ENCODE measurements around the gene UTS2R.

UTS2R gene

GRCh38 chr17:82390015-82390859, 18.7 kb downstream of the UTS2R start:
- DNase-seq, result no peak

GRCh38 chr17:82390860-82391435, 19.4 kb downstream of the UTS2R start:
- DNase-seq, result no peak

GRCh38 chr17:82391496-82392066, 20.0 kb downstream of the UTS2R start:
- DNase-seq, result no peak

GRCh38 chr17:82392209-82392920, 20.8 kb downstream of the UTS2R start:
- no peak for DNase-seq

GRCh38 chr17:82392941-82393340, 21.4 kb downstream of the UTS2R start:
- no peak for DNase-seq

GRCh38 chr17:82394278-82394677, 22.7 kb downstream of the UTS2R start:
- no peak for DNase-seq

GRCh38 chr17:82396601-82397435, 25.3 kb downstream of the UTS2R start:
- DNase-seq, result no peak

GRCh38 chr17:82397449-82398335, 26.1 kb downstream of the UTS2R start:
- DNase-seq, result peak; percentile 29

GRCh38 chr17:82399041-82399441, 27.5 kb downstream of the UTS2R start:
- DNase-seq, result no peak

- DNase-seq, result no peak
Measured at GRCh38 chr17:82399601-82400101, 28.1 kb downstream of the UTS2R start.

- peak; percentile 67 for DNase-seq
Measured at GRCh38 chr17:82400206-82400605, 28.6 kb downstream of the UTS2R start.

- DNase-seq, result peak; percentile 86
Measured at GRCh38 chr17:82400830-82401229, 29.3 kb downstream of the UTS2R start.

- no peak for DNase-seq
Measured at GRCh38 chr17:82402865-82403264, 31.3 kb downstream of the UTS2R start.

- no peak for DNase-seq
Measured at GRCh38 chr17:82403662-82404660, 32.4 kb downstream of the UTS2R start.

- DNase-seq, result no peak
Measured at GRCh38 chr17:82405051-82405450, 33.5 kb downstream of the UTS2R start.

- no peak for DNase-seq
Measured at GRCh38 chr17:82406131-82406671, 34.6 kb downstream of the UTS2R start.

GRCh38 chr17:82407255-82407654, 35.7 kb downstream of the UTS2R start:
- no peak for DNase-seq

- DNase-seq, result no peak
Measured at GRCh38 chr17:82408288-82408937, 36.8 kb downstream of the UTS2R start.

- no peak for DNase-seq
Measured at GRCh38 chr17:82408938-82409318, 37.4 kb downstream of the UTS2R start.

Data from hematopoietic multipotent progenitor cell treated with erythropoietin and hydrocortisone succinate and interleukin-3 and kit ligand, for 6 days (in vitro differentiated cells).